ENCODE data around the gene RPL4. TPM values are rescaled to one million over a fixed set of nuclear protein-coding genes. Genes with fewer than 3 reads are reported as not detected.

RPL4 gene
- total and polyA plus RNA-seq, 9 of the 15 experiments (the other 6 are each of a cell fraction or from before 2014, with no cell fraction given), result 2,055 to 7,760 (median 5,069) TPM

GRCh38 chr15:66504563-66505429 is at the start of gene RPL4, which contains the start of gene ZWILCH (continued):
- TF ChIP-seq ELF2 (CRISPR knock-in tag; IDR thresholded peaks at IDR 0.05) (0 out of 2 replicates have a peak, but pooled peaks have one; percentile 4), CBFB (CRISPR knock-in tag; IDR thresholded peaks at IDR 0.05) (no peak), MIER1 (IDR thresholded peaks at IDR 0.05; ENCODE audit: low read depth) (peak; percentile 64; the same call in 1 of the 2 replicates), ZNF644 (tag; IDR thresholded peaks at IDR 0.05; ENCODE audit: low read depth) (no peak; the same call in 1 of the 2 replicates), RBM15 (IDR thresholded peaks at IDR 0.05; ENCODE audit: insufficient read depth, low read length) (no peak), NELFE (IDR thresholded peaks at IDR 0.05; ENCODE audit: insufficient read depth, insufficient read length) (peak; percentile 36), GTF2E2 (tag; IDR thresholded peaks at IDR 0.05) (peak; percentile 95), SETDB1 (IDR thresholded peaks at IDR 0.05; ENCODE audit: low read length) (no peak), MITF (IDR thresholded peaks at IDR 0.05) (no peak; the same call in 1 of the 2 replicates), PYGO2 (tag; IDR thresholded peaks at IDR 0.05) (no peak), AFF4 (CRISPR knock-in tag; IDR thresholded peaks at IDR 0.05) (peak; percentile 82; the same call in 1 of the 2 replicates), MXD1 (CRISPR knock-in tag; IDR thresholded peaks at IDR 0.05; ENCODE audit: borderline replicate concordance, poor library complexity, severe bottlenecking) (peak; percentile 76), ETV5 (CRISPR knock-in tag; IDR thresholded peaks at IDR 0.05; ENCODE audit: low read depth) (no peak; the same call in 1 of the 2 replicates), SNRNP70 (optimal IDR thresholded peaks at IDR 0.05; ENCODE audit: low read depth, low read length) (peak; percentile 47), ZNF347 (CRISPR knock-in tag; IDR thresholded peaks at IDR 0.05; ENCODE audit: low read depth) (no peak), GTF2F1 (IDR thresholded peaks at IDR 0.05; ENCODE audit: low read depth, low read length) (no peak; the same call in 1 of the 2 replicates), ADNP (tag; IDR thresholded peaks at IDR 0.05) (no peak), PREB (CRISPR knock-in tag; IDR thresholded peaks at IDR 0.05) (no peak), MTF1 (CRISPR knock-in tag; IDR thresholded peaks at IDR 0.05; ENCODE audit: borderline replicate concordance) (no peak), KHSRP (IDR thresholded peaks at IDR 0.05) (no peak), HMG20A (CRISPR knock-in tag; conservative IDR thresholded peaks at IDR 0.05) (no peak), TCFL5 (CRISPR knock-in tag; conservative IDR thresholded peaks at IDR 0.05) (no peak)
